HepG2 (cell line): ENCODE results near the gene PSMA7. TPM values are rescaled to one million over a fixed set of nuclear protein-coding genes. Genes with fewer than 3 reads are reported as not detected.

Experiments used
- EED ChIP-seq: sonication (generic); formaldehyde crosslinking; IDR thresholded peaks from 2 replicates; pipeline ENCODE4 v1.5.0; 2020; ENCODE audit warnings: mild to moderate bottlenecking, missing genetic modification reagents
- GABPA ChIP-seq, 2 experiments: IDR thresholded peaks; 2 replicates each; pipeline ENCODE4 v1.6.1; 2011 to 2016; ENCODE audit warnings: low read depth in 2 of 2, low read length in 1 of 2, missing biosample characterization in 1 of 2, missing genetic modification characterization in 1 of 2
- GATA4 ChIP-seq: sonication (generic); IDR thresholded peaks from 2 replicates; pipeline ENCODE4 v1.6.1; 2016; ENCODE audit warnings: antibody characterized with exemption, low read depth, borderline replicate concordance
- HES4 ChIP-seq: sonication (generic); formaldehyde crosslinking; IDR thresholded peaks from 2 replicates; pipeline ENCODE4 v1.9.0; 2021; ENCODE audit warnings: mild to moderate bottlenecking, missing genetic modification reagents, borderline replicate concordance
- IKZF1 ChIP-seq: fragments of 450-650 bp; IDR thresholded peaks from 2 replicates; pipeline ENCODE4 v1.7.1; 2016
- IKZF4 ChIP-seq: sonication (generic); formaldehyde crosslinking; IDR thresholded peaks from 2 replicates; pipeline ENCODE4 v1.5.1; 2020; ENCODE audit warnings: borderline replicate concordance, mild to moderate bottlenecking, low read depth, missing genetic modification reagents; ENCODE audit errors: not compliant biosample characterization
- NRL ChIP-seq: sonication (generic); formaldehyde crosslinking; IDR thresholded peaks from 2 replicates; pipeline ENCODE4 v1.5.0; 2020; ENCODE audit warnings: missing genetic modification reagents, mild to moderate bottlenecking, moderate library complexity, borderline replicate concordance
- POLR2AphosphoS5 ChIP-seq: IDR thresholded peaks from 2 replicates; pipeline ENCODE4 v1.6.1; 2012; ENCODE audit warnings: low read depth, low read length
- ZFY ChIP-seq: sonication (generic); formaldehyde crosslinking; IDR thresholded peaks from 2 replicates; pipeline ENCODE4 v1.4.0; 2020; ENCODE audit warnings: missing genetic modification reagents
- ZNF839 ChIP-seq: sonication (generic); formaldehyde crosslinking; IDR thresholded peaks from 2 replicates; pipeline ENCODE4 v1.4.0; 2020; ENCODE audit warnings: missing genetic modification reagents, mild to moderate bottlenecking, borderline replicate concordance
- polyA plus RNA-seq, 8 experiments: library from polyadenylated mRNA; depleted of rRNA in 3 of 8; stranded (reverse) in 7 of 8; unstranded in 1 of 8; fragments of >200 nt; fragmentation: Illumina TruSeq in 4 of 8; extraction: Trizol in 4 of 8; gene quantifications; 2 replicates each; pipeline versions ENCODE4 v1.2.1 to v1.2.3, GENCODE V29; 2011 to 2016; ENCODE audit warnings: low read depth in 4 of 8, missing spikeins in 1 of 8, mixed read lengths in 1 of 8; ENCODE audit not compliant: insufficient read depth in 1 of 8
- total RNA-seq, 5 experiments: library from RNA; depleted of rRNA; stranded (reverse); fragments of >200 nt; fragmentation: Illumina TruSeq; extraction: Trizol; gene quantifications; 2 replicates each; pipeline ENCODE4 v1.2.3, GENCODE V29; 2016; ENCODE audit warnings: low read depth in 1 of 5
- TF ChIP-seq, protein P1 (sequence below): sonication (generic); formaldehyde crosslinking; IDR thresholded peaks from 2 replicates; pipeline ENCODE4 v1.4.0; 2020; ENCODE audit warnings: low read depth, mild to moderate bottlenecking, missing genetic modification reagents
- TF ChIP-seq, protein P2 (sequence below): sonication (generic); formaldehyde crosslinking; IDR thresholded peaks from 2 replicates; pipeline ENCODE4 v1.5.0; 2020; ENCODE audit warnings: missing genetic modification reagents, mild to moderate bottlenecking, borderline replicate concordance
- TF ChIP-seq, protein P3 (sequence below): sonication (generic); formaldehyde crosslinking; IDR thresholded peaks from 2 replicates; pipeline ENCODE4 v1.8.1; 2022; ENCODE audit warnings: low read depth, mild to moderate bottlenecking, missing genetic modification reagents

The PSMA7 gene
- total and polyA plus RNA-seq, 2 of the 13 experiments (the other 11 are each of a cell fraction or from before 2014, with no cell fraction given): 531 to 631 TPM

DNA sequence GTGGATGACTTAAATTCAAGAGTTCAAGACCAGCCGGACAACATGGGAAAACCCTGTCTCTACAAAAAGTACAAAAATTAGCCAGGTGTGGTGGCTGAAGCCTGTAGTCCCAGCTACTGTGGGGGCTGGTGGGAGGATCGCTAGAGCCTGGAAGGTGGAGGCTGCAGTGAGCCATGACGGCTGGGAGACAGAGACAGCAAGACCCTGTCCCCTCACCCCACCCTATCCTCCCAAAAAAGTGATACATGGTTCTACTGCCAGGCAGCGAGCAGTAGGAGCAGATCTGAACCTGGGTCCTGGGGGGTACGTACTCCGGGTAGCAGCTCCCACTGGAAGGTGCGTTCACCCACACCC, 2.2 kb downstream of the PSMA7 start (continued):
- TF ChIP-seq, protein P1, sequence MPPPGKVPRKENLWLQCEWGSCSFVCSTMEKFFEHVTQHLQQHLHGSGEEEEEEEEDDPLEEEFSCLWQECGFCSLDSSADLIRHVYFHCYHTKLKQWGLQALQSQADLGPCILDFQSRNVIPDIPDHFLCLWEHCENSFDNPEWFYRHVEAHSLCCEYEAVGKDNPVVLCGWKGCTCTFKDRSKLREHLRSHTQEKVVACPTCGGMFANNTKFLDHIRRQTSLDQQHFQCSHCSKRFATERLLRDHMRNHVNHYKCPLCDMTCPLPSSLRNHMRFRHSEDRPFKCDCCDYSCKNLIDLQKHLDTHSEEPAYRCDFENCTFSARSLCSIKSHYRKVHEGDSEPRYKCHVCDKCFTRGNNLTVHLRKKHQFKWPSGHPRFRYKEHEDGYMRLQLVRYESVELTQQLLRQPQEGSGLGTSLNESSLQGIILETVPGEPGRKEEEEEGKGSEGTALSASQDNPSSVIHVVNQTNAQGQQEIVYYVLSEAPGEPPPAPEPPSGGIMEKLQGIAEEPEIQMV (CRISPR knock-in tag): 0 out of 2 replicates have a peak, but pooled peaks have one; percentile 10
- TF ChIP-seq, protein P2, sequence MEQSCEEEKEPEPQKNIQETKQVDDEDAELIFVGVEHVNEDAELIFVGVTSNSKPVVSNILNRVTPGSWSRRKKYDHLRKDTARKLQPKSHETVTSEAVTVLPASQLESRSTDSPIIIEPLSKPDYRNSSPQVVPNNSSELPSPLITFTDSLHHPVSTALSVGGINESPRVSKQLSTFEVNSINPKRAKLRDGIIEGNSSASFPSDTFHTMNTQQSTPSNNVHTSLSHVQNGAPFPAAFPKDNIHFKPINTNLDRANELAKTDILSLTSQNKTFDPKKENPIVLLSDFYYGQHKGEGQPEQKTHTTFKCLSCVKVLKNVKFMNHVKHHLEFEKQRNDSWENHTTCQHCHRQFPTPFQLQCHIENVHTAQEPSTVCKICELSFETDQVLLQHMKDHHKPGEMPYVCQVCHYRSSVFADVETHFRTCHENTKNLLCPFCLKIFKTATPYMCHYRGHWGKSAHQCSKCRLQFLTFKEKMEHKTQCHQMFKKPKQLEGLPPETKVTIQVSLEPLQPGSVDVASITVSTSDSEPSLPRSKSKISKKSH (CRISPR knock-in tag): 0 out of 2 replicates have a peak, but pooled peaks have one; percentile 48
- TF ChIP-seq, protein P3, sequence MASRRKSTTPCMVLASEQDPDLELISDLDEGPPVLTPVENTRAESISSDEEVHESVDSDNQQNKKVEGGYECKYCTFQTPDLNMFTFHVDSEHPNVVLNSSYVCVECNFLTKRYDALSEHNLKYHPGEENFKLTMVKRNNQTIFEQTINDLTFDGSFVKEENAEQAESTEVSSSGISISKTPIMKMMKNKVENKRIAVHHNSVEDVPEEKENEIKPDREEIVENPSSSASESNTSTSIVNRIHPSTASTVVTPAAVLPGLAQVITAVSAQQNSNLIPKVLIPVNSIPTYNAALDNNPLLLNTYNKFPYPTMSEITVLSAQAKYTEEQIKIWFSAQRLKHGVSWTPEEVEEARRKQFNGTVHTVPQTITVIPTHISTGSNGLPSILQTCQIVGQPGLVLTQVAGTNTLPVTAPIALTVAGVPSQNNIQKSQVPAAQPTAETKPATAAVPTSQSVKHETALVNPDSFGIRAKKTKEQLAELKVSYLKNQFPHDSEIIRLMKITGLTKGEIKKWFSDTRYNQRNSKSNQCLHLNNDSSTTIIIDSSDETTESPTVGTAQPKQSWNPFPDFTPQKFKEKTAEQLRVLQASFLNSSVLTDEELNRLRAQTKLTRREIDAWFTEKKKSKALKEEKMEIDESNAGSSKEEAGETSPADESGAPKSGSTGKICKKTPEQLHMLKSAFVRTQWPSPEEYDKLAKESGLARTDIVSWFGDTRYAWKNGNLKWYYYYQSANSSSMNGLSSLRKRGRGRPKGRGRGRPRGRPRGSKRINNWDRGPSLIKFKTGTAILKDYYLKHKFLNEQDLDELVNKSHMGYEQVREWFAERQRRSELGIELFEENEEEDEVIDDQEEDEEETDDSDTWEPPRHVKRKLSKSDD (CRISPR knock-in tag): peak; percentile 41; the same call in 1 of the 2 replicates
- TF ChIP-seq ZNF839: no peak
- TF ChIP-seq GATA4: no peak
- TF ChIP-seq GABPA (IDR thresholded peaks at IDR 0.05; ENCODE audit: low read depth, low read length): no peak
- TF ChIP-seq GABPA (CRISPR knock-in tag; IDR thresholded peaks at IDR 0.05; ENCODE audit: low read depth): no peak
- peak; percentile 2; the same call in 1 of the 2 replicates for TF ChIP-seq POLR2AphosphoS5
- TF ChIP-seq HES4 (CRISPR knock-in tag): no peak
- peak; percentile 22; the same call in 1 of the 2 replicates for TF ChIP-seq ZFY (CRISPR knock-in tag)
- peak; percentile 82 for TF ChIP-seq NRL
- no peak for TF ChIP-seq IKZF4 (CRISPR knock-in tag)
- TF ChIP-seq IKZF1: no peak
- 0 out of 2 replicates have a peak, but pooled peaks have one; percentile 16 for TF ChIP-seq EED (CRISPR knock-in tag)
